Esophagus (tissue), 2 donors: Measurements from ENCODE around the gene WDR26. TPM values are rescaled to one million over a fixed set of nuclear protein-coding genes. Genes with fewer than 3 reads are reported as not detected.
"Not testable (repeated sequence)": the region's sequence is repeated elsewhere in the genome, so short reads cannot be mapped to it uniquely, and the experiment has no call there.

ENCODE experiments used
- H3K27ac ChIP-seq, 2 donors: one replicate each; pipeline ENCODE4 v1.5.1; 2013; ENCODE audit warnings: low read depth in 2 of 2, mild to moderate bottlenecking in 2 of 2, inconsistent platforms in 1 of 2, low read length in 1 of 2, moderate library complexity in 1 of 2
- H3K27me3 ChIP-seq, 2 donors: one replicate each; pipeline ENCODE4 v1.6.1; 2013; ENCODE audit warnings: low read length in 2 of 2, control low read depth in 1 of 2, mild to moderate bottlenecking in 1 of 2; ENCODE audit not compliant: insufficient read depth in 2 of 2, control insufficient read depth in 1 of 2
- H3K36me3 ChIP-seq, 2 donors: one replicate each; pipeline ENCODE4 v1.6.1; 2013; ENCODE audit warnings: low read length in 1 of 2; ENCODE audit not compliant: control insufficient read depth in 2 of 2, insufficient read depth in 2 of 2
- H3K4me1 ChIP-seq, 2 donors: one replicate each; pipeline ENCODE4 v1.6.1; 2013; ENCODE audit warnings: low read length in 1 of 2; ENCODE audit not compliant: control insufficient read depth in 2 of 2, insufficient read depth in 2 of 2
- H3K4me3 ChIP-seq, 2 donors: one replicate each; pipeline ENCODE4 v1.5.1; 2013; ENCODE audit warnings: low read length in 2 of 2, mild to moderate bottlenecking in 2 of 2, low read depth in 1 of 2, moderate library complexity in 1 of 2
- H3K9me3 ChIP-seq, 2 donors: one replicate each; pipeline ENCODE4 v1.6.1; 2013; ENCODE audit warnings: mild to moderate bottlenecking in 2 of 2, low read depth in 1 of 2, low read length in 1 of 2, moderate library complexity in 1 of 2; ENCODE audit not compliant: control insufficient read depth in 2 of 2, insufficient read depth in 1 of 2
- WGBS, 2 donors: extraction: QIAGEN DNeasy Blood & Tissue Kit; methylation state at CpG; one replicate each; pipeline ENCODE4 v1.1.7; 2013; 5-methylcytosine and 5-hydroxymethylcytosine counted together
- polyA plus RNA-seq, 2 donors: library from polyadenylated mRNA; stranded (reverse); fragments of 200-250 nt; gene quantifications; one replicate each; pipeline ENCODE4 v1.2.3, GENCODE V29; 2013
- donor health status: healthy with polysubstance abuse.
- donor health status: Bipolar disorder and iron deficiency.

WDR26 gene
- polyA plus RNA-seq = 10 to 100 TPM; 43.1 to 63.7 TPM

GRCh38 chr1:224434691-224435317 lies at the start of gene WDR26:
TSS of gene WDR26 (minus strand) at chr1:224434797.
- Histone ChIP-seq H3K4me1 (peaks cover 0 to 2% of the 10 kb centered on the region in 2 donors), H3K9me3 (no peaks in the 10 kb centered on the region), H3K27ac (peak within 1 kb of the TSS; percentile 96 to 99), H3K27me3 (no peaks in the 10 kb centered on the region), H3K4me3 (peak within 1 kb of the TSS; percentile 83 to 92), H3K36me3 (no peaks in the 10 kb centered on the region)
- WGBS, 2 donors = 1% methylated on average over 25 to 46 of the region's 46 CpGs

DNA sequence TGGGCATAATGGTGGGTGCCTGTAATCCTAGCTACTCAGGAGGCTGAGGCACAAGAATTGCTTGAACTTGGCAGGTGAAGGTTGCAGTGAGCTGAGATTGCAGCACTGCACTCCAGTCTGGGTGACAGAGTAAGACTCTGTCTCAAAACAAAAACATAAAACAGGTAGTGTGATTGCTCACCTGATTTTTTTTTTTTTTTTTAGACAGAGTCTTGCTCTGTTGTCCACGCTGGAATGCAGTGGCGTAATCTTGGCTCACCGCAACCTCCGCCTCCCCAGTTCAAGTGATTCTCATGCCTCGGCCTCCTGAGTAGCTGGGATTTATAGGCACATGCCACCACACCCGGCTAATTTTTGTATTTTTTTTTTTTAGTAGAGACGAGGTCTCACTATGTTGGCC lies 48.6 kb upstream of the WDR26 start:
- 85 to 87% methylated on average over 7 of the region's 7 CpGs for WGBS, 2 donors

DNA sequence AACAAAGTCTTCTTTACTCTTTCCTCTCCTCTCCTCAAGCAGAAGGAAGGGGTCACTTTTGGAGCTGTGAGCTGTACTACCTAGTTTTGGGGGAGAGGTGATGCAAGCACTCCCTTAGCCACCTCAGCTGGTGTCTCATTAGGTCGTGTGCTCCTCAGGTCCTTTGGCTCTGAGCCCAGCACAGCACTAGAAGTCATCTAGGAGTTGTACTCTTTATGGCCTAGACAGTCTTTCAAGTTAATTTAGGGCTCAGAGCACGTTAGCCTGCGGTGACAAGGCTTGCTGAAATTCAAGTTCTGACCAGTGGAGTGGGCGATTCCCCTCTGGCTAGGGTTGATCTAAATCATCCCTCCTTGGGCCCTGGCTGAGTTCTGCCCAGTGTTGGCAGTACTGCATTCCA lies 48.0 kb upstream of the WDR26 start:
- Histone ChIP-seq H3K9me3 (peaks cover 0 to 2% of the 10 kb centered on the region in 2 donors), H3K4me3 (no peak overlapping the region), H3K27me3 (no peaks in the 10 kb centered on the region), H3K27ac (peak overlapping the region in 1 of 2 donors; percentile 63), H3K36me3 (no peaks in the 10 kb centered on the region), H3K4me1 (peaks cover 0 to 12% of the 10 kb centered on the region in 2 donors)
- 51 to 63% methylated on average over 4 of the region's 4 CpGs for WGBS, 2 donors

More for the DNA sequence above, 48.6 kb upstream of the WDR26 start:
- not testable (repeated sequence) for H3K27me3 ChIP-seq, H3K27ac ChIP-seq, H3K36me3 ChIP-seq, H3K9me3 ChIP-seq, H3K4me3 ChIP-seq
- peaks cover 0 to 12% of the 10 kb centered on the region in 2 donors for H3K4me1 ChIP-seq

GRCh38 chr1:224481601-224482000 lies 47.0 kb upstream of the WDR26 start:
- H3K27ac ChIP-seq = peak overlapping the region in 1 of 2 donors; percentile 31
- H3K4me1 ChIP-seq = peaks cover 0 to 12% of the 10 kb centered on the region in 2 donors
- 57 to 60% methylated on average over 2 of the region's 2 CpGs for WGBS, 2 donors

GRCh38 chr1:224480888-224481459 lies 46.4 kb upstream of the WDR26 start:
- WGBS, 2 donors = 69 to 73% methylated on average over 4 of the region's 4 CpGs
- not testable (repeated sequence) for H3K4me3 ChIP-seq, H3K9me3 ChIP-seq, H3K27me3 ChIP-seq, H3K36me3 ChIP-seq
- Histone ChIP-seq H3K4me1 (peaks cover 0 to 12% of the 10 kb centered on the region in 2 donors), H3K27ac (peak overlapping the region in 1 of 2 donors; percentile 31)

More at GRCh38 chr1:224481601-224482000, 47.0 kb upstream of the WDR26 start:
- Histone ChIP-seq H3K27me3 (no peaks in the 10 kb centered on the region), H3K4me3 (no peak overlapping the region), H3K36me3 (no peaks in the 10 kb centered on the region), H3K9me3 (peaks cover 0 to 2% of the 10 kb centered on the region in 2 donors)

DNA sequence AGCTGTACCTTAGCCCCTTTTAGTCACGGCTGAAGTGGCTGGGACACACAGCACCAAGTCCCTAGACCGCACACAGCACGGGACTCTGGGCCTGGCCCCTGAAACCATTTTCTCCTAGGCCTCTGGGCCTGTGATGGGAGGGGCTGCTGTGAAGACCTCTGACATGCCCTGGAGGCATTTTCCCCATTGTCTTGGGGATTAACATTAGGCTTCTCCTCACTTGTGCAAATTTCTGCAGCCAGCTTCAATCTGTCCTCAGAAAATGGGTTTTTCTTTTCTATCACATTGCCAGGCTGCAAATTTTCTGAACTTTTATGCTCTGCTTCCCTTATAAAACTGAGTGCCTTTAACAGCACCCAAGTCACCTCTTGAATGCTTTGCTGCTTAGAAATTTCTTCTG lies 45.6 kb upstream of the WDR26 start:
- WGBS, 2 donors = 89 to 97% methylated on average over 3 of the region's 3 CpGs
- H3K36me3 ChIP-seq = not testable (repeated sequence)

GRCh38 chr1:224472806-224473205 lies 38.2 kb upstream of the WDR26 start:
- Histone ChIP-seq H3K4me1 (no peaks in the 10 kb centered on the region), H3K36me3 (no peaks in the 10 kb centered on the region), H3K27ac (no peak overlapping the region), H3K4me3 (no peak overlapping the region), H3K9me3 (no peaks in the 10 kb centered on the region), H3K27me3 (no peaks in the 10 kb centered on the region)
- 91 to 95% methylated on average over 1 of the region's 1 CpG for WGBS, 2 donors

More for the DNA sequence above, 45.6 kb upstream of the WDR26 start:
- not testable (repeated sequence) for H3K27ac ChIP-seq, H3K9me3 ChIP-seq, H3K4me3 ChIP-seq, H3K27me3 ChIP-seq
- peaks cover 0 to 12% of the 10 kb centered on the region in 2 donors for H3K4me1 ChIP-seq

GRCh38 chr1:224466154-224466553 lies 31.6 kb upstream of the WDR26 start:
- no peak overlapping the region for H3K4me3 ChIP-seq
- no peaks in the 10 kb centered on the region for H3K27me3 ChIP-seq
- H3K27ac ChIP-seq = no peak overlapping the region
- 79 to 86% methylated on average over 2 of the region's 2 CpGs for WGBS, 2 donors
- no peaks in the 10 kb centered on the region for H3K4me1 ChIP-seq
- no peaks in the 10 kb centered on the region for H3K9me3 ChIP-seq
- H3K36me3 ChIP-seq = no peaks in the 10 kb centered on the region

DNA sequence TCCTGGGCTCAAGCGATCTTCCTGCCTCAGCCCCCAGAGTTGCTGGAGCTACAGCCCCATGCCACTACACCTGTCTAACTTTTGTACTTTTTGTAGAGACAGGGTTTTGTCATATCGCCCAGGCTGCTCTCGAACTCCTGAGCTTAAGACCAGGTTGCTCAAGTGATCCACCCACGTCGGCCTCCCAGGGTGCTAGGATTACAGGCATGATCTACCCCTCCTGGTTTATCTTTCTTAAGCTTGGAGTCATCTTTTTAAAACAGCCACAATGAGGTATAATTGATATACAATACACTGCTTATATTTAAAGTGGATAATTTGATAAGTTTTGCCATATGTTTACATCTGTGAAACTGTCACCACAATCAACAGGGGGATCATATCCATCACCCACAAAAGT lies 25.4 kb upstream of the WDR26 start:
- Histone ChIP-seq H3K27ac (no peak overlapping the region), H3K4me3 (no peak overlapping the region), H3K36me3 (no peaks in the 10 kb centered on the region), H3K9me3 (no peaks in the 10 kb centered on the region), H3K27me3 (no peaks in the 10 kb centered on the region), H3K4me1 (peaks cover 3 to 8% of the 10 kb centered on the region in 2 donors)
- WGBS, 2 donors = 81 to 84% methylated on average over 5 of the region's 5 CpGs

- H3K27me3 ChIP-seq = no peaks in the 10 kb centered on the region
- H3K27ac ChIP-seq = no peak overlapping the region
- H3K4me1 ChIP-seq = peaks cover 3 to 8% of the 10 kb centered on the region in 2 donors
- H3K36me3 ChIP-seq = no peaks in the 10 kb centered on the region
- no peak overlapping the region for H3K4me3 ChIP-seq
- no peaks in the 10 kb centered on the region for H3K9me3 ChIP-seq
- WGBS, 2 donors = 42 to 51% methylated on average over 2 of the region's 2 CpGs
These were observed 24.4 kb upstream of the WDR26 start for GRCh38 chr1:224458996-224459395.
